B cell (primary cell): ENCODE data around the gene RPTOR. TPM values are rescaled to one million over a fixed set of nuclear protein-coding genes. Genes with fewer than 3 reads are reported as not detected.

Source experiments
- ATAC-seq: fragments of 200-7000 bp; cut with Tn5 transposase; one replicate; pipeline ENCODE4 v1.10.0; 2021; ENCODE audit warnings: low read depth, mild to moderate bottlenecking, moderate number of reproducible peaks, moderate library complexity
- CTCF ChIA-PET: fragments of 350-600 bp; sonication (Branson Sonifier 250); formaldehyde crosslinking; loops from one replicate; lab custom pipeline; 2021; ENCODE audit warnings: antibody characterized with exemption, inconsistent platforms; lab: Charles Lee
- POLR2A ChIA-PET: fragments of 350-600 bp; sonication (Branson Sonifier 250); formaldehyde crosslinking; loops from one replicate; lab custom pipeline; 2021; ENCODE audit warnings: antibody characterized with exemption; lab: Charles Lee
- DNase-seq: peaks from one replicate; pipeline ENCODE4 v3.0.0; 2013
- H2AFZ ChIP-seq: 2 replicates; pipeline ENCODE4 v1.6.1; 2012; ENCODE audit warnings: mild to moderate bottlenecking, low read depth, low read length; ENCODE audit not compliant: insufficient read depth, poor library complexity, severe bottlenecking
- H3K27ac ChIP-seq, 2 donors: 1 replicate in 1 of 2; 2 replicates in 1 of 2; pipeline ENCODE4 v1.5.1; 2012 to 2013; ENCODE audit warnings: low read length in 2 of 2, mild to moderate bottlenecking in 2 of 2, moderate library complexity in 1 of 2
- H3K27me3 ChIP-seq, 4 experiments: fragments of 200-600 bp in 1 of 4; sonication (generic) in 1 of 4; replicated peaks in 1 of 4; 1 replicate in 2 of 4; 2 replicates in 2 of 4; pipeline versions ENCODE4 v1.6.1 to v1.7.0; 2013 to 2016; ENCODE audit warnings: low read length in 3 of 4, mild to moderate bottlenecking in 2 of 4, mixed read lengths in 1 of 4, moderate library complexity in 1 of 4; ENCODE audit not compliant: insufficient read depth in 4 of 4, control insufficient read depth in 3 of 4; ENCODE audit errors: control extremely low read depth in 1 of 4
- H3K36me3 ChIP-seq, 2 experiments: replicated peaks in 1 of 2; 1 replicate in 1 of 2; 2 replicates in 1 of 2; pipeline versions ENCODE4 v1.6.1 to v1.7.1; 2013; ENCODE audit warnings: low read length in 1 of 2; ENCODE audit not compliant: insufficient read depth in 2 of 2, control insufficient read depth in 1 of 2; ENCODE audit errors: control extremely low read depth in 1 of 2, extremely low read depth in 1 of 2
- H3K4me1 ChIP-seq, 2 donors: fragments of 200-600 bp in 1 of 2; sonication (generic) in 1 of 2; 1 replicate in 1 of 2; 2 replicates in 1 of 2; pipeline versions ENCODE4 v1.5.1 to v1.6.1; 2013 to 2017; ENCODE audit warnings: low read length in 2 of 2; ENCODE audit not compliant: control insufficient read depth in 2 of 2, insufficient read depth in 2 of 2
- H3K4me2 ChIP-seq: replicated peaks from 2 replicates; pipeline ENCODE3; 2012; ENCODE audit warnings: mild to moderate bottlenecking, low read depth, low read length; ENCODE audit not compliant: poor library complexity, severe bottlenecking
- H3K4me3 ChIP-seq, 5 experiments: fragments of 200-600 bp in 1 of 5; sonication (generic) in 1 of 5; 1 replicate in 3 of 5; 2 replicates in 2 of 5; pipeline versions ENCODE4 v1.5.1 to v1.7.0; 2011 to 2016; ENCODE audit warnings: low read length in 4 of 5, mild to moderate bottlenecking in 4 of 5, low read depth in 2 of 5, control low read depth in 1 of 5, moderate library complexity in 1 of 5; ENCODE audit not compliant: insufficient read depth in 1 of 5; ENCODE audit errors: control extremely low read depth in 1 of 5, extremely low read depth in 1 of 5
- H3K79me2 ChIP-seq: fragments of 200-600 bp; sonication (generic); one replicate; pipeline ENCODE4 v1.6.0; 2016; ENCODE audit warnings: low read length; ENCODE audit not compliant: control insufficient read depth, insufficient read depth
- H3K9ac ChIP-seq: fragments of 200-600 bp; sonication (generic); 2 replicates; pipeline ENCODE4 v1.6.1; 2017; ENCODE audit warnings: mild to moderate bottlenecking, low read length, moderate library complexity
- H3K9me3 ChIP-seq, 3 donors: one replicate each; pipeline versions ENCODE4 v1.6.1 to v1.7.1; 2013; ENCODE audit warnings: low read length in 2 of 3; ENCODE audit not compliant: control insufficient read depth in 2 of 3, insufficient read depth in 1 of 3; ENCODE audit errors: control extremely low read depth in 1 of 3
- H4K20me1 ChIP-seq: 2 replicates; pipeline ENCODE4 v1.6.0; 2012; ENCODE audit warnings: mild to moderate bottlenecking, low read length; ENCODE audit not compliant: insufficient read depth, control insufficient read depth, poor library complexity, severe bottlenecking
- H3K27ac Mint-ChIP-seq: one replicate; pipeline ENCODE4 v1.8.0; 2021; ENCODE audit warnings: mixed read lengths
- H3K27me3 Mint-ChIP-seq: one replicate; pipeline ENCODE4 v1.8.0; 2021; ENCODE audit warnings: mixed read lengths
- H3K4me1 Mint-ChIP-seq: one replicate; pipeline ENCODE4 v1.8.0; 2021; ENCODE audit warnings: mixed read lengths
- H3K4me3 Mint-ChIP-seq: one replicate; pipeline ENCODE4 v1.8.0; 2021; ENCODE audit warnings: mixed read lengths
- H3K9me3 Mint-ChIP-seq: one replicate; pipeline ENCODE4 v1.8.0; 2022; ENCODE audit warnings: mixed read lengths; ENCODE audit not compliant: insufficient read depth
- CTCF ChIP-seq: fragments of 200-600 bp; IDR thresholded peaks from one replicate; pipeline ENCODE4 v1.8.0; 2022; ENCODE audit warnings: antibody characterized with exemption, mild to moderate bottlenecking
- EZH2 ChIP-seq: IDR thresholded peaks from 2 replicates; pipeline ENCODE4 v1.6.1; 2012; ENCODE audit warnings: borderline replicate concordance, low read depth, mild to moderate bottlenecking, moderate library complexity, low read length; ENCODE audit not compliant: insufficient read depth, poor library complexity, severe bottlenecking
- WGBS: methylation state at CpG from one replicate; pipeline ENCODE4 v1.1.5; 2013; ENCODE audit warnings: missing lambda C conversion rate; ENCODE audit not compliant: insufficient coverage; 5-methylcytosine and 5-hydroxymethylcytosine counted together
- intact Hi-C: fragments of 100-400 bp; cut with micrococcal nuclease; formaldehyde crosslinking; loops from one replicate; pipeline ENCODE4 v1.10.0; 2022
- polyA plus RNA-seq: library from polyadenylated mRNA; depleted of rRNA; stranded (reverse); fragments of >200 nt; gene quantifications from 2 replicates; pipeline ENCODE4 v1.2.3, GENCODE V29; 2012
- total RNA-seq, 2 donors: library from RNA; stranded (reverse); fragments of 120-200 nt in 1 of 2; gene quantifications; 1 replicate in 1 of 2; 2 replicates in 1 of 2; pipeline versions ENCODE4 v1.2.3 to v1.2.4, GENCODE V29; 2013 to 2022

The RPTOR gene
- total and polyA plus RNA-seq, 2 donors (not counting 1 experiment from before 2014, with no cell fraction given), result 13.4 to 58.8 TPM

GRCh38 chr17:81003711-81004475 lies 459.3 kb downstream of the RPTOR start:
- Mint-ChIP-seq H3K4me1 (peaks cover 11% of the 10 kb centered on the region), H3K27me3 (peaks cover 26% of the 10 kb centered on the region), H3K9me3 (no peaks in the 10 kb centered on the region), H3K27ac (no peak overlapping the region), H3K4me3 (peak overlapping the region; percentile 32)
- Histone ChIP-seq H3K4me1 (peaks cover 12 to 13% of the 10 kb centered on the region in 2 donors), H3K79me2 (no peaks in the 10 kb centered on the region), H3K36me3 (peaks cover 0 to 6% of the 10 kb centered on the region in 2 experiments), H3K9ac (no peak overlapping the region), H3K9me3 (peaks cover 0 to 6% (median 0%) of the 10 kb centered on the region in 3 donors), H3K27ac (no peak overlapping the region), H3K4me2 (peak overlapping the region; percentile 65), H2AFZ (no peak overlapping the region), H3K4me3 (peak overlapping the region in 3 of 5 experiments; percentile 17 to 24 (median 17)), H3K27me3 (peaks cover 0 to 27% (median 11%) of the 10 kb centered on the region in 4 experiments), H4K20me1 (no peaks in the 10 kb centered on the region)
- DNase-seq, result peak; percentile 28
- ChIA-PET POLR2A (interaction anchor here (0.6 kb wide), 1 partner anchor 1148 kb away, joined by 7 read pairs; no protein-coding TSS in a partner anchor), CTCF (no interaction called here)
- intact Hi-C loops, result no loop called here
- peak; percentile 18 for ATAC-seq
- TF ChIP-seq CTCF, result no peak
- no peak for TF ChIP-seq EZH2
- WGBS, result 7% methylated on average over 65 of the region's 72 CpGs

- ChIA-PET CTCF (interaction anchor here (0.9 kb wide), 1 partner anchor 17 kb away, joined by 3 read pairs; no protein-coding TSS in a partner anchor), POLR2A (no interaction called here)
- Mint-ChIP-seq H3K27ac (no peak overlapping the region), H3K9me3 (peaks cover 6% of the 10 kb centered on the region), H3K4me1 (peaks cover 11% of the 10 kb centered on the region), H3K27me3 (peaks cover 28% of the 10 kb centered on the region), H3K4me3 (no peak overlapping the region)
- Histone ChIP-seq H3K79me2 (no peaks in the 10 kb centered on the region), H3K4me2 (no peak overlapping the region), H3K9ac (no peak overlapping the region), H3K36me3 (no peaks in the 10 kb centered on the region), H3K27me3 (peaks cover 0 to 34% (median 11%) of the 10 kb centered on the region in 4 experiments), H3K27ac (no peak overlapping the region), H3K4me1 (peaks cover 12 to 13% of the 10 kb centered on the region in 2 donors), H3K9me3 (peaks cover 0 to 23% (median 4%) of the 10 kb centered on the region in 3 donors), H4K20me1 (no peaks in the 10 kb centered on the region), H3K4me3 (no peak overlapping the region), H2AFZ (no peak overlapping the region)
- intact Hi-C loops, result no loop called here
- ATAC-seq, result no peak
- DNase-seq, result no peak
- TF ChIP-seq EZH2, result no peak
- no peak for TF ChIP-seq CTCF
- WGBS, result 89% methylated on average over 4 of the region's 10 CpGs
Measured at GRCh38 chr17:81006891-81007290, 462.3 kb downstream of the RPTOR start.
